Lower lobe of right lung (tissue), 2 donors: Measurements from ENCODE around the gene TGDS. TPM values are rescaled to one million over a fixed set of nuclear protein-coding genes. Genes with fewer than 3 reads are reported as not detected.

Source experiments
- ATAC-seq, 2 donors: fragments of 200-7000 bp; cut with Tn5 transposase; one replicate each; pipeline ENCODE4 v1.9.1; 2020 to 2022; ENCODE audit warnings: mild to moderate bottlenecking in 2 of 2, moderate library complexity in 2 of 2
- DNase-seq: peaks from one replicate; pipeline ENCODE4 v3.0.0-alpha.2; 2020
- H3K27ac ChIP-seq: fragments of 200-600 bp; one replicate; pipeline ENCODE4 v1.8.0; 2022
- H3K27me3 ChIP-seq: fragments of 200-600 bp; one replicate; pipeline ENCODE4 v1.8.0; 2022; ENCODE audit warnings: low read depth
- H3K36me3 ChIP-seq: fragments of 200-600 bp; one replicate; pipeline ENCODE4 v1.8.0; 2022; ENCODE audit warnings: mild to moderate bottlenecking
- H3K4me1 ChIP-seq: fragments of 200-600 bp; one replicate; pipeline ENCODE4 v1.8.0; 2022
- H3K4me3 ChIP-seq: fragments of 200-600 bp; one replicate; pipeline ENCODE4 v1.8.0; 2022; ENCODE audit warnings: mild to moderate bottlenecking
- H3K9me3 ChIP-seq: fragments of 200-600 bp; one replicate; pipeline ENCODE4 v1.8.0; 2022
- intact Hi-C: fragments of 100-400 bp; cut with DNase I; formaldehyde crosslinking; loops from one replicate; pipeline ENCODE4 v1.11.0; 2022
- total RNA-seq: library from RNA; stranded (reverse); fragmentation: NEBNext Ultra II Directional; extraction: Animal tissue kit (Norgen Biotek cat#: 25700); gene quantifications from one replicate; pipeline ENCODE4 v1.2.1, GENCODE V29; 2021
- TF ChIP-seq, protein P1 (sequence below): fragments of 200-600 bp; IDR thresholded peaks from one replicate; pipeline ENCODE4 v1.8.0; 2022; ENCODE audit warnings: antibody characterized with exemption, mild to moderate bottlenecking
- donor health status: DM: no; HTN: yes; CAD: no; lungs with severe emphysema.

Gene TGDS
- total RNA-seq, 1 donor from 2014 or later: 10.5 TPM

- Histone ChIP-seq H3K27ac (no peak overlapping the region), H3K9me3 (no peaks in the 10 kb centered on the region), H3K4me3 (no peak overlapping the region), H3K4me1 (no peaks in the 10 kb centered on the region), H3K27me3 (no peaks in the 10 kb centered on the region), H3K36me3 (peaks cover 35% of the 10 kb centered on the region)
- DNase-seq (no peak), ATAC-seq (no peak)
- TF ChIP-seq, protein P1, sequence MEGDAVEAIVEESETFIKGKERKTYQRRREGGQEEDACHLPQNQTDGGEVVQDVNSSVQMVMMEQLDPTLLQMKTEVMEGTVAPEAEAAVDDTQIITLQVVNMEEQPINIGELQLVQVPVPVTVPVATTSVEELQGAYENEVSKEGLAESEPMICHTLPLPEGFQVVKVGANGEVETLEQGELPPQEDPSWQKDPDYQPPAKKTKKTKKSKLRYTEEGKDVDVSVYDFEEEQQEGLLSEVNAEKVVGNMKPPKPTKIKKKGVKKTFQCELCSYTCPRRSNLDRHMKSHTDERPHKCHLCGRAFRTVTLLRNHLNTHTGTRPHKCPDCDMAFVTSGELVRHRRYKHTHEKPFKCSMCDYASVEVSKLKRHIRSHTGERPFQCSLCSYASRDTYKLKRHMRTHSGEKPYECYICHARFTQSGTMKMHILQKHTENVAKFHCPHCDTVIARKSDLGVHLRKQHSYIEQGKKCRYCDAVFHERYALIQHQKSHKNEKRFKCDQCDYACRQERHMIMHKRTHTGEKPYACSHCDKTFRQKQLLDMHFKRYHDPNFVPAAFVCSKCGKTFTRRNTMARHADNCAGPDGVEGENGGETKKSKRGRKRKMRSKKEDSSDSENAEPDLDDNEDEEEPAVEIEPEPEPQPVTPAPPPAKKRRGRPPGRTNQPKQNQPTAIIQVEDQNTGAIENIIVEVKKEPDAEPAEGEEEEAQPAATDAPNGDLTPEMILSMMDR: no peak
- intact Hi-C loops: no loop called here
These were observed 27.5 kb downstream of the TGDS start for GRCh38 chr13:94568443-94568842.

DNA sequence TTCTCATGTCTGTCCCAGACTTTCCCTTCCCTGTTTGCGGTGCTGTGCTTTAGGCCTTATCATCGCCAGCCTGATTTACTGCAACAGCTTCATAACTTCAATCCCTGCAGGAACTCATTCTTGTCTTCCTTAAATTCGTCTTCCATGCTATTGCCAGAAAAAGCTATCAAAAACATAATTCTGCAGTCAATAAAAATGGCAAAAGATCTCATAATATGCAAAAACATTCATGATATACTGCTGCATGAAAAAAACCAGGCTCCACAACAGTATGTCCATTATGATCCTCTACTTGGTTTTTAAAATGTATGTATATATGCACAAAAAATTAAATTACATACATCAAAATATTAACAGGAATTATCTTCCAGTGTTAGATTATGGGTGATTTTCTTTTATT lies 28.4 kb downstream of the TGDS start:
- H3K4me1 ChIP-seq: no peaks in the 10 kb centered on the region
- H3K9me3 ChIP-seq: no peaks in the 10 kb centered on the region
- H3K27me3 ChIP-seq: no peaks in the 10 kb centered on the region
- H3K27ac ChIP-seq: no peak overlapping the region
- ATAC-seq: no peak
- no peak overlapping the region for H3K4me3 ChIP-seq
- peaks cover 26% of the 10 kb centered on the region for H3K36me3 ChIP-seq
- DNase-seq: no peak
- intact Hi-C loops: no loop called here
- TF ChIP-seq, protein P1: no peak

GRCh38 chr13:94561126-94561525 lies 34.8 kb downstream of the TGDS start:
- no peaks in the 10 kb centered on the region for H3K36me3 ChIP-seq
- H3K27ac ChIP-seq: no peak overlapping the region
- ATAC-seq (no peak), DNase-seq (no peak)
- H3K27me3 ChIP-seq: no peaks in the 10 kb centered on the region
- no peaks in the 10 kb centered on the region for H3K9me3 ChIP-seq
- intact Hi-C loops: no loop called here
- TF ChIP-seq, protein P1: no peak
- H3K4me1 ChIP-seq: no peaks in the 10 kb centered on the region
- H3K4me3 ChIP-seq: no peak overlapping the region

GRCh38 chr13:94560116-94560515 lies 35.8 kb downstream of the TGDS start:
- ATAC-seq (no peak), DNase-seq (no peak)
- Histone ChIP-seq H3K27me3 (no peaks in the 10 kb centered on the region), H3K36me3 (no peaks in the 10 kb centered on the region), H3K4me3 (no peak overlapping the region), H3K27ac (no peak overlapping the region), H3K4me1 (no peaks in the 10 kb centered on the region), H3K9me3 (no peaks in the 10 kb centered on the region)
- TF ChIP-seq, protein P1: no peak
- intact Hi-C loops: no loop called here

DNA sequence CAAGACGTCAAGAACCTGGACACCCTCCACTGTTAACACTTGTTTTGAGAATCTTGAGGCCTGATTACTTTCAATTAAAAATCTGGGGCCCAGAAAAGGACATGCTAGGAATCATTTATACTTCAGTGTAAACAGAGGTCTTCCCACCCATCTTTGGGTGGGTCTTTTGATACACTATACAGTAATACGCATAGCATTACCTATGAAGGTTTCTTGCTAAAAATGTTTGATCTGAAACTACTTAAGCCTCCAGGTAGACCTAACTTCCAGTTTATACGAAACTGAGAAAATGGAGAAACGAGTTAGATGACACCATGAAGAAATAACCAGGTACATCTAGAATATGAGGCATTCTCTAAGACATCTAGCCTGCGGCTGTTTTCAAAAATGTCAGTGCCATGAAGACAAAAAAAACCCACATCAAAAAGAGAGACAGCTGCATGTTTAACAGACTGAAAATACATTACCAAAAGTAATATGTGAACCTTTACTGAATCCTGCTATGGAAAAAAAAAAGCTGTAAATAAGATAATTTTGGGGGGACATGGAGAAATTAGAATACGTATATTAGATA lies 36.6 kb downstream of the TGDS start:
- intact Hi-C loops: no loop called here
- H3K27ac ChIP-seq: no peak overlapping the region
- no peaks in the 10 kb centered on the region for H3K9me3 ChIP-seq
- DNase-seq (no peak), ATAC-seq (no peak)
- no peaks in the 10 kb centered on the region for H3K27me3 ChIP-seq
- H3K36me3 ChIP-seq: no peaks in the 10 kb centered on the region
- H3K4me3 ChIP-seq: no peak overlapping the region
- no peaks in the 10 kb centered on the region for H3K4me1 ChIP-seq
- TF ChIP-seq, protein P1: no peak
